CD4-positive, alpha-beta T cell treated with Interferon alpha-2 for 1 hour (primary cell): Measurements from ENCODE around the gene RHCG.
A peak's percentile ranks its signal among the peaks of the same experiment; 100 is the strongest.

Experiments
- DNase-seq, 2 donors: peaks; one replicate each; pipeline ENCODE4 v3.0.0-alpha.2; 2020 to 2022

RHCG gene

DNA sequence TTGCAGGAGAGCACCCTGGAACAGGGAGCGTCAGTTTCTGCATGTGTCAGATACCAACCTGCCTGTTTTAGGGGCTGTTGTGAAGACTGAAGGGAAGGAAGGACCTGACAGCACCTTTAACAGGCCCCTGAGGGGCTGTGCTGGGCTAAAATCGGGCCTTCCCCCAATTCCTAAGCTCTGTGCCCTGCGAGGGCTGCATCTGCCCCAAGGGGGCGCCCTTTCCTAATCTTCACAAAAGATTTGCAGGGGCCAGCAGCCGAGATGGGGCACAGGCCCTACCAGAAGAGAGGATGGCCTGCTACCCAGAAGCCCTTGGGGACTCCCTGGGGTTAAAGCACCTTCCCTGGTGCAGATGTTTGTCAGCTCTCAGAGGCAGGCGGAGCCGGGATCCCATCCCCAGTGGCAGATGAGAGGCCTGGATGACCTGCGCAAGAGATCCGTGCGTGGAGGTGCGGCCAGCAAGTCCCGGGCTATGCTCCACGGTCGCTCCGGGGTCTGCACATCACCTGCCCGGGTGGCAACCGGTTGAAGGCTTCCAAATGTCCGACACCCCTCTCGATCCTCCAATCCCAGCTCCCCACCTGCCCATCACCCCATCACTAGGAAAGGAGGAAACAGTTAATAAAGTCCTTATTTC lies 53.6 kb downstream of the RHCG start:
- peak in 1 of 2 donors; percentile 11 for DNase-seq

DNA sequence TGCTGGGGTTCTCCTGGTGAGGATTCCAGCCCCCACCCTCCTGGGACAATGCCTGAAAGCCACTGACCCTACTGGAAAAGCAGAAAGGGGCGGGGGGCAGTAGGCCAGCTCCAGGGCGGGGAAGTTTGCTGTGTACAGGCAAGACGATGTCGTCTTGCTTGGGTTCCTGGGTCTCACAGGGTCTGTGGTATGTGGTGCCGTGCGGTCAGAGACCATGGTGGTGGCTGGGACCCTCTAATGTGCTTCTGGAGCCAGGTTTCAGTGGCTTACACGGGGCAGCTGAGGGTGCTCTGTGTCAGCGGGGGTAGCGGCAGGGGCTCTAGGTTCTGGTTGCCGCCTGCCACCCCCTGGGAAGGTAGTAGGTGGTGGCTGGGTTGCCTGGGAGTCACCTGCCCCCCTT lies 54.2 kb downstream of the RHCG start:
- no peak for DNase-seq

DNA sequence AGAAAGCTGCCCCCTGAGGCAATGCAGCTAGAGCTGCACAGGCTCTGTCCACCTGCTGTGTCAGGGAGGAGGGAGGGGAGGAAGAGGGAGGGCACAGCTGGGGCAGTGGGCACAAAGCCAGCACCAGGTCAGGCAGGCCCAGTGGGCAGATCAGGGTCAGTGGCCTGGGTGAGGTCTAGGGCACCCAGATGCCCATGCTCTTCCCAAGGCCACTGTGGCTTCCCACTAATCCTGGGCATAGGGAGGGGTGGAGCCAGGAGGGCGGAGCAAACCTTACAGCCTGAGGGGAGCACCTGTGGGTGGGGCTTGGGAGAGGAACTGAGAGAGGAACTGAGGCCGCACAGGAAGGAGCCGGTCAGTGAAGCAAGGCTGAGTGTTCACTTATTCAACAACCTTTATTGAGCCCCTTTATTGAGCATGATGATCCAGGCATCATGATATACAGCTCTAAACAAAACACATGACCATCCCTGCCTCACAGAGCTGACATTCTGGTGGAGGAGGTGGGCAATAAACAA lies 55.0 kb downstream of the RHCG start:
- peak in 1 of 2 donors; percentile 58 for DNase-seq

DNA sequence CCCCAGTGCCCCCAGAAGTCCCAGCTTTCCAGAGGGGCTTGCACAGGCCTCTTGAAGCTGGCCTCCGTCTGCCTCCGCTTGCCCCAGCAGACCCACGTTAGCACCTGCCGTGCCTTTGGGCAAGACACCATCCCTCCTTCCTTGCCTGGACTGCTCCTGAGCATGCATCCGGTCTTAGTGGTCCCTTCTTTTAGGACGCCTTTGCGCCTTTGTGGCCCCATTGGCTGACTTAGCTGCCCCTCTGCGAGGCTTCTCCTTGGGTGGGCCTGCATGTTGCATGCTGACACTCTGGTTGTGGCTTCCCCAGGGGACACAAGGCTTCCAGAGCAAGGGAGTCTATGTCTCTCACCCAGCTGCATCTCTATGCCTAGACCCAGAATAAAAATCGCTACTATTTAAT lies 56.6 kb downstream of the RHCG start:
- no peak for DNase-seq

DNA sequence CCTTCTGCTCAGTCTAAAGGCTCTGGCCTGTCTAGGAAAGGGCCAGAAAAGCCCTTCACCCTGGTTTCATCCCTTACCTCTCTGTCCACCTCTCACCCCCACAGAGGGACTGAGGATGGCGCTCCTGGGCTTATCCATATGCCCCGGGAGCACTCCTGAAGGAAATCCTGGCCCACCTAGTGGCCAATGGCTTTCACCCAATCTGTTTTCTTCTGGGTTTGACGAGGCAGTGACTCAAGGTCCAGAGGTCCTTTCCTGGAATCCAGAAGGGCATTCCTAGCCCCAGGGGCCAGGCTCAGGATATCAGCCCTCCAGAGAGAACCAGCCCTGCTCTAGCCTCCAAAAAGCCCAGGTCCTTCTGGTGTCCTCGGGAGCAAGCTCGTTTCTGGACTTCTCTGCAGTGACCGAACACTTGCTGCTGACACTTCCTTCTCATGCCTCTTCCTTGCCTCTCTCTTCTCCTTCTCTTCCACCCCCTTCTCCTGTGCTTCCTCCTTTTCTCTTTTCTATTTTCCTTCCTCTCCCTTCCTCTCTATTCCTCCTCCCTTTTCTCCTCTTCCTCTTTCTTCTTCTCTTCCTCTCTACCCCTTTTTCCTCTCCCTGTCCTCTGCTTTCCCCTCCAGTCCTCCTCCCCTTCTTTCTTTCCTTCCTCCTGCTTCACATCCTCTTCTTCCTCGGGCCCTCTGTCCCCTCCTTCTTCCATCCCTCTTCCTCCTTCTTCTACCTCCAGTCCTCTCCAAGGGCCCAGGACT lies 59.6 kb downstream of the RHCG start:
- no peak for DNase-seq

DNA sequence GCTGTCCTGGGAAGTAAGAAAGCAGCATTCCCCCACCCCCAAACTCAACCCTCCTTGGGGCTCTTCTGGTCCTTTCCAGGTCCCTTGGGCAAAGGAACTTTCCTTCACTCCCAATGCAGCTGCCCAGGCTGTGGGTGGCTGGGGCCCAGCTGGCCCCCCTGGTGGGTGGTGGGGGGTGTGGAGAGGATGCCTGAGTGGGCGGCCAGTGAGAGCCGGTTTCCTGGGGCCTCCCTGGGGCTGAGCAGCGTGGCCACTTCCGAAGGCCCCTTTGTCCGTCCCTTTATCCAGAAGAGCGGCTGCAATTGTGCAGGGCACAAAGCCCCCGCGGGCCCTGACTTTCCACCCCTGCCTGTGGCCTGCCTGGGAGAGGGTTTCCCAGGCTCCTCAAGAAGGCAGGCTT lies 61.0 kb downstream of the RHCG start:
- DNase-seq, result no peak

DNA sequence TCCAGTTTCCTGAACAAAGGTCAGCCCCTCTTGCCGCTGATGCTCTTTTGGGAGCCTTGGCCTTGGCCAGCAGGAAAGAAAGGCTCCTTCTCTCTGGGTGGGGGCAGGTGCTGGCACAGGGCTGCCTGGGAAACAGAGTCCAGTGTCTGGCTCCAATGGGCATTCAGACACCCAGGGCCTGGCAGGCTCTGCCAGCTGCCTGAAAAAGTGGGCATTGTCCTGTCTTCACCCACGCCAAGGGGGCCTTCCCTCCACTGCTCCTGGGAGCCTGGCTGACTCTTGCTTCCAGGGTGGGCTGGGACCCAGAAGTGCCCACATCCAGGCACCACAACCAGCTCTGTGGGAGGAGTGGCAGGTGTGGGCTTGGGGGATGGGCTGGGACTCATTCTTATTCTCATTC lies 62.7 kb downstream of the RHCG start:
- DNase-seq, result no peak

DNA sequence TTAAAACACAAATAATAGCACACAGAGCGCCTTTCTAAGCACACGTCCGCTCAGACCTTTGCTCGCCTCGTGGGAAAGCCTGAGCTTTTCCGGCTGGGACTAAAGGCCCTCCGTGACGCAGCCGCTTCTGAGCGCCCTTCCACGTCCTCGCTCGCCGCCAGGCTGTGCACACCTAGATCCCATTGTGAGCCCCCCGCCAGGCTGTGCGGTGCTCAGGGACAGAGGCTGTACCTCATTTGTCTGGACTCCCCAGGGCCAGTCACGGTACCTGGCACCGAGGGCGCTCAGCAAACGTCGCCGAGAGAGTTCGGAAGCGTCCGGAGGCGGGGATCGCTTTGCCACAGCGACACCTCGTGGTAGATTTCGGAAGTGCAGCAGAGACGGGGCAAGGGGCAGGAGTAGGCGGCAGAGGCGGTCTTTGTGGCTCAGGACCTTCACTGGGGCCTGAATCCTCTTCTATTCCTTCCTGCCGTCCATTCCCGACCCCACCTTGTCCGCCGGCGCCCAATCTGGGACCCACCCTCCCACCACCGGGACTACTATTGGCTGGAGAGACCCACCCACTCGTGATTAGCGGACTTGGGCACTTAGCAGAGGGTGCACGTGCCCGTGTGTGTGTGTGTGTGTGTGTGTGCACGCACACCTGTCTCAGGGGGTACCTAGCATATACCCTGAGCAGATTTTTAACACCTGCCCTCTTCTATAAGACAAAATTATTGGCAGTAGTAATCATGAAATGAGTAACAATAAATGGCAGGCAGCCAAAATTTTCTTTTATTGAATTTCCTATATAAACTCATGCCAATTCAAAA lies 65.6 kb downstream of the RHCG start:
- peak; percentile 77 to 84 for DNase-seq

DNA sequence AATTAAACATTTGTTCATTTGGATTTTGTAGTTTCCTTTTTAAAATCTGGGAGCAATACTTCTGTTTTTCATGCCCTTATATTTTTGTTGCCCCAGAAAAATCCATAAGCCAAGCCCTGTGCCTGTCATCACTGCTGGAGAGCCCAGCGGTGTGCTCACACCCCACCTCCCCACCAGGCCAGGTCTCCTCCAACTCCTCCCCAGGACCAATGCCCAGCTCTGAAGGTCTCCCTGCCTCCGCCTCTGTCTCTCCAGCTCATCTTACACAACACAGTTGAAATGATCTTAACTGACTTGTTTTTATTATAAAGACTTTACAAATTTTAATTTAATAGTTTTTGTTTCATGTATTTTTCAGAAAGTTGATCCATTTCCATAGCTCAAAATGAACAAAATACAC lies 66.4 kb downstream of the RHCG start:
- no peak for DNase-seq

DNA sequence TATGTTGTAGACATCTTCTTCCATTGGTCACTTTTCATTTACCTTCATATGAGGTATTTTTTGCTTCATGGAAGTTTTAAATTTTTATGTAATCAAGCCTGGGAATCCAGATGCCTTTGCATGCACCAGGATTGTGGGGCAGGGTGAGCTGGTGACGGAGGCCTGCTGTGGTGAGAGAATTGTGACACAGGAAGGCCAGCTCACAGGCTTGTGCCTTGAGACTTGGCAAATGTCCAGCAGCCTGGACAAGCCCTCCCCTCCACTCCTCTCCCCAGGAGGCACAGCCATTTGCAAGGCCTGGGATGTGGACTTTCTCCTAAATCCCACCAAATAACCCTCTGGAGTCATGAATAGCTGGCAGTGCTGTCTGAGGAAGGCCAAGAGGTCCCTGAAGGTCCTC lies 67.4 kb downstream of the RHCG start:
- DNase-seq, result peak in 1 of 2 donors; percentile 36

DNA sequence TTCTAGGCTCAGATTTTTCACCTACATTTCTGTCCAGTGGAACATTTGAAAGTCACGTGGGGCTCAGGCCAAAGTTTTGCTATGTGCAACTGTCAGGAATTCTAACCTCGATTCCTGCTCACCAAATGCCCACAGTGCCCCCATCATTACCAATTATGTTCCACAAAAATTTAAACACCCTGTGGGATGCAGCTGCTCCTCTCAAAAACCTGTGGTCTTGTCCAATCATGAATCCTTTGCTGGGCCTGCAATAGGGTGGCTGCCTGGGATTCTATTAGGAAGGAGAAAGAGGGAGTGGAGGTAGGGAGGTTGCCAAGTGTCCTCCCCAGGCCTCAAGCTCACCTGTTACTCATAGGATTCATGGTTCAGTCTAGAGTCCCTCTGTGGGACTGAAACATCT lies 68.1 kb downstream of the RHCG start:
- no peak for DNase-seq

DNA sequence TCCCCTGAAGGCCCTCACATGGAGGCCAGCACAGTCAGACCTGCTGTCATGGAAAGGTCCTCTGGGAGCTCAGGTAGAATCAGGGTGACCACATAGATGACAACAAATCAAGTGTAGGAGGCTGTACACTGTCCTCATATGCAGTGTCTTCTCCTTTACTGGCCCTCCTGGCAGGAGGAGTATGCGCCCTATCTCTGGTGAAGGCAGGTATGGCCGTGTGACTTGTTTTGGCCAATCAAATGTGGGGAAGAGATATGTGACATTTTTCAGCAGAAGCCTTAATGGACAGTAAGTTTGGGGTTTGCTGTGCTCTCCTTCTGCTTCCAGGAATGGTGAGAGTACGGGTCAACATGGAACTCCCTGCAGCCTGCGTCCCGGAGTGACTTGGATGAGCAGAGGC lies 69.9 kb downstream of the RHCG start:
- no peak for DNase-seq

DNA sequence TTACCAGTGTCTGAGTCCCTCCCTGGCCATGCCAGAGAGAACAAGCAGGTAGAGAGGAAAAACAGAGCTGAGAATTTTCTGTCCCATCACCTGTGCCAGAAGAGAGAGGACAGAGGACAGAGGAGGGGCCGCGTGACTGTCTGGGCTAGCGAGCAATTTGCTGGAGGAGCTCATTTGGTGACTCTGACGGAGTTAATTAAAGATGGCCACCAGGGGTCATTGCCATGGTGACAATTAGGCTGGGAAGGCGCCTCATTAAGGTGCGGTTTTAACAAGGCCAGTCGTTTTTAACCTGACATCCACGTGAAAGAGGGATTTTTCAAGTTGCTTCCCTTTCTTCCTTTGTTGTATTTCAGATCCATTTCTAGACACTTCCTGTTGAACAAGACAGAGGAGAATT lies 72.4 kb downstream of the RHCG start:
- no peak for DNase-seq
